HEK293T (cell line): Measurements from ENCODE around the gene PBX1.

Experiments
- BHLHE40 ChIP-seq: fragments of 450-650 bp; IDR thresholded peaks from 2 replicates; pipeline ENCODE4 v1.6.1; 2016; ENCODE audit warnings: mild to moderate bottlenecking, moderate library complexity, borderline replicate concordance
- FOXA1 ChIP-seq: fragments of 450-650 bp; IDR thresholded peaks from 2 replicates; pipeline ENCODE4 v1.6.1; 2016; ENCODE audit warnings: mild to moderate bottlenecking
- FOXM1 ChIP-seq: fragments of 450-650 bp; IDR thresholded peaks from 2 replicates; pipeline ENCODE4 v1.6.1; 2017; ENCODE audit warnings: mild to moderate bottlenecking, borderline replicate concordance
- HDGF ChIP-seq: fragments of 450-650 bp; IDR thresholded peaks from 2 replicates; pipeline ENCODE4 v1.6.1; 2017; ENCODE audit warnings: antibody characterized with exemption, borderline replicate concordance
- SUZ12 ChIP-seq: fragments of 450-650 bp; IDR thresholded peaks from 2 replicates; pipeline ENCODE4 v1.6.1; 2016; ENCODE audit warnings: mild to moderate bottlenecking
- TARDBP ChIP-seq: fragments of 450-650 bp; IDR thresholded peaks from 2 replicates; pipeline ENCODE4 v1.6.1; 2016

- TF ChIP-seq TARDBP (no peak), HDGF (no peak), FOXM1 (no peak), BHLHE40 (no peak), SUZ12 (no peak), FOXA1 (no peak)
Observed at GRCh38 chr1:164763098-164763497, 204.1 kb downstream of the PBX1 start.
